ENCODE results near the gene WDR47.
"Not testable (repeated sequence)": the region's sequence is repeated elsewhere in the genome, so short reads cannot be mapped to it uniquely, and the experiment has no call there.

- TF ChIP-seq POLR2A (IDR thresholded peaks at IDR 0.05; ENCODE audit: low read length); GATA1 (IDR thresholded peaks at IDR 0.05; ENCODE audit: low read depth, low read length): not testable (repeated sequence)
These were observed 12.4 kb downstream of the WDR47 start for GRCh38 chr1:109029493-109029892.

All from erythroblast (primary cell).